Measurements from ENCODE around the gene ACOX2.

- no peak for TF ChIP-seq EZH2phosphoT487 (IDR thresholded peaks at IDR 0.05)
- no peak for TF ChIP-seq CTCF (IDR thresholded peaks at IDR 0.05)
- no peak for TF ChIP-seq EZH2 (IDR thresholded peaks at IDR 0.05)
These were observed 37.7 kb upstream of the ACOX2 start for GRCh38 chr3:58574682-58575081.
